ENCODE measurements around the gene TVP23B.
"Not testable (repeated sequence)": the region's sequence is repeated elsewhere in the genome, so short reads cannot be mapped to it uniquely, and the experiment has no call there.

DNA sequence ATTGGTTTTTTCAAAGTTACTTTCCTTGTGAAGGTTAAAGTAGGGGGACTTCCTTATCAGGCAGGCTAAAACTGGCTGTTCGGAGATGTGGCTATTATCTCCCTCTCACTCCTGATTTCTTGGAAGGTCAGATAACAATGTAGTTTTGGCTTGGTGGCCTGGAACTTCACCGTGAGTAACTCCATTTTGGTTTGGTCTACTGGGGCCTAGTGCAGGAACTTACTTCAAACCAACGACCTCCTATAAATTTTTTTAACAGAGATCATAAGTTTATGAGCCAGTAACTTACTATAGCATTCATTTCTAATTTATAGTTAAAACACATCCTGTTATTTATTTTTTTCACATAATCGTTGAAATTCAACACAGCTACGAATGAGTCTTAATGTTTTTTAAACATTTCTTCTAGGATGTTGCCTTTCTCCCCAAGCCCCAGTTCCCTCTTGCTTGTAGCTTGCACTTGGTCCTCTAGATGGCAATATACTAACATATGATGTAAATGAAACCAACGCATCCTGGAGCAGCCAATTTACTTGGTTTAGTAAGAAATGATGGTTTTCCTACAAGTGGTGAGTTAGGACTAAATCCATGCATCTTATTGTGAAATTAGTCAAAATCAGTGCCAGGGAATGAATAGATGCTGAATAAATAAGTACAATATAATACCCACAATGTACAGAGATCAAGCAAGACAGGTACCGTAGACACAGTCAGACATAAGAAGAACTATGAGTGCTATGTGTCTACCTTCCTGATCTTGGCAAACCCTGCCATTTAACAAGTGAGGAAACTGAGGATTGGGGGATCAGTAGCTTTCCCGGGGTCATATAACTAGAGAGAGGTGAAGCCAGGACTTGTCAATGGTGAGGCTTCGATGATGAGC is 35.7 kb downstream of the TVP23B start:
- not testable (repeated sequence) for TF ChIP-seq CTCF (IDR thresholded peaks at IDR 0.05; ENCODE audit: insufficient read depth, low read length)
- TF ChIP-seq, protein P1, sequence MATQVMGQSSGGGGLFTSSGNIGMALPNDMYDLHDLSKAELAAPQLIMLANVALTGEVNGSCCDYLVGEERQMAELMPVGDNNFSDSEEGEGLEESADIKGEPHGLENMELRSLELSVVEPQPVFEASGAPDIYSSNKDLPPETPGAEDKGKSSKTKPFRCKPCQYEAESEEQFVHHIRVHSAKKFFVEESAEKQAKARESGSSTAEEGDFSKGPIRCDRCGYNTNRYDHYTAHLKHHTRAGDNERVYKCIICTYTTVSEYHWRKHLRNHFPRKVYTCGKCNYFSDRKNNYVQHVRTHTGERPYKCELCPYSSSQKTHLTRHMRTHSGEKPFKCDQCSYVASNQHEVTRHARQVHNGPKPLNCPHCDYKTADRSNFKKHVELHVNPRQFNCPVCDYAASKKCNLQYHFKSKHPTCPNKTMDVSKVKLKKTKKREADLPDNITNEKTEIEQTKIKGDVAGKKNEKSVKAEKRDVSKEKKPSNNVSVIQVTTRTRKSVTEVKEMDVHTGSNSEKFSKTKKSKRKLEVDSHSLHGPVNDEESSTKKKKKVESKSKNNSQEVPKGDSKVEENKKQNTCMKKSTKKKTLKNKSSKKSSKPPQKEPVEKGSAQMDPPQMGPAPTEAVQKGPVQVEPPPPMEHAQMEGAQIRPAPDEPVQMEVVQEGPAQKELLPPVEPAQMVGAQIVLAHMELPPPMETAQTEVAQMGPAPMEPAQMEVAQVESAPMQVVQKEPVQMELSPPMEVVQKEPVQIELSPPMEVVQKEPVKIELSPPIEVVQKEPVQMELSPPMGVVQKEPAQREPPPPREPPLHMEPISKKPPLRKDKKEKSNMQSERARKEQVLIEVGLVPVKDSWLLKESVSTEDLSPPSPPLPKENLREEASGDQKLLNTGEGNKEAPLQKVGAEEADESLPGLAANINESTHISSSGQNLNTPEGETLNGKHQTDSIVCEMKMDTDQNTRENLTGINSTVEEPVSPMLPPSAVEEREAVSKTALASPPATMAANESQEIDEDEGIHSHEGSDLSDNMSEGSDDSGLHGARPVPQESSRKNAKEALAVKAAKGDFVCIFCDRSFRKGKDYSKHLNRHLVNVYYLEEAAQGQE (IDR thresholded peaks at IDR 0.05; ENCODE audit: insufficient replicate concordance, low read depth): not testable (repeated sequence)
